AG09309 (cell line): ENCODE data around the gene XPNPEP2.
A peak's percentile ranks its signal among the peaks of the same experiment; 100 is the strongest.

Experiments used
- DNase-seq: peaks from one replicate; pipeline ENCODE4 v3.0.0-alpha.2; 2010; ENCODE audit warnings: low read depth
- H3K4me3 ChIP-seq: 2 replicates; pipeline ENCODE4 v1.5.1; 2011; ENCODE audit warnings: mild to moderate bottlenecking, low read depth, low read length, moderate library complexity; ENCODE audit not compliant: control insufficient read depth
- TF ChIP-seq, protein P1 (sequence below): IDR thresholded peaks from 2 replicates; pipeline ENCODE4 v1.5.1; 2011; ENCODE audit warnings: mild to moderate bottlenecking, low read depth, low read length, inconsistent platforms; ENCODE audit not compliant: insufficient read depth, control insufficient read depth; ENCODE audit errors: missing control alignments

Gene XPNPEP2

DNA sequence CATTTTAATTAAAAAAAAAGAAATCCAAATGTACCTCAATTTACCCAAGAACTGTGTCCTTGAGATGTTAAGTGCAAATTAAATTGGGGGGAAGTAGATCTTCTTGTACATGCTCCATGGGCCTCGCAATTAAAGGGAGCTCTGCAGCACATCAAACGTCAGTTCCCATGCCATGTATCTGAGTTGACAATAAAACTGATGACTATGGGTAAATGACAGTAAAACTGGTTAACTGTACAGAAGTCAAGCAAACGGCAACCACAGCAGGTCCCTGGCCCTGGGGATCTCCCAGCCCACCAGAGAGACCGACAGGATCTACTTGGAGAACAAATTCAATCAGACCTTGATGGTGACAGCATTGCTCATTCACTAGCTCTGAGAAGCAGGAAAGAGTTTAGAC lies 32.8 kb upstream of the XPNPEP2 start:
- TF ChIP-seq, protein P1, sequence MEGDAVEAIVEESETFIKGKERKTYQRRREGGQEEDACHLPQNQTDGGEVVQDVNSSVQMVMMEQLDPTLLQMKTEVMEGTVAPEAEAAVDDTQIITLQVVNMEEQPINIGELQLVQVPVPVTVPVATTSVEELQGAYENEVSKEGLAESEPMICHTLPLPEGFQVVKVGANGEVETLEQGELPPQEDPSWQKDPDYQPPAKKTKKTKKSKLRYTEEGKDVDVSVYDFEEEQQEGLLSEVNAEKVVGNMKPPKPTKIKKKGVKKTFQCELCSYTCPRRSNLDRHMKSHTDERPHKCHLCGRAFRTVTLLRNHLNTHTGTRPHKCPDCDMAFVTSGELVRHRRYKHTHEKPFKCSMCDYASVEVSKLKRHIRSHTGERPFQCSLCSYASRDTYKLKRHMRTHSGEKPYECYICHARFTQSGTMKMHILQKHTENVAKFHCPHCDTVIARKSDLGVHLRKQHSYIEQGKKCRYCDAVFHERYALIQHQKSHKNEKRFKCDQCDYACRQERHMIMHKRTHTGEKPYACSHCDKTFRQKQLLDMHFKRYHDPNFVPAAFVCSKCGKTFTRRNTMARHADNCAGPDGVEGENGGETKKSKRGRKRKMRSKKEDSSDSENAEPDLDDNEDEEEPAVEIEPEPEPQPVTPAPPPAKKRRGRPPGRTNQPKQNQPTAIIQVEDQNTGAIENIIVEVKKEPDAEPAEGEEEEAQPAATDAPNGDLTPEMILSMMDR: no peak
- H3K4me3 ChIP-seq: no peak overlapping the region
- no peak for DNase-seq

DNA sequence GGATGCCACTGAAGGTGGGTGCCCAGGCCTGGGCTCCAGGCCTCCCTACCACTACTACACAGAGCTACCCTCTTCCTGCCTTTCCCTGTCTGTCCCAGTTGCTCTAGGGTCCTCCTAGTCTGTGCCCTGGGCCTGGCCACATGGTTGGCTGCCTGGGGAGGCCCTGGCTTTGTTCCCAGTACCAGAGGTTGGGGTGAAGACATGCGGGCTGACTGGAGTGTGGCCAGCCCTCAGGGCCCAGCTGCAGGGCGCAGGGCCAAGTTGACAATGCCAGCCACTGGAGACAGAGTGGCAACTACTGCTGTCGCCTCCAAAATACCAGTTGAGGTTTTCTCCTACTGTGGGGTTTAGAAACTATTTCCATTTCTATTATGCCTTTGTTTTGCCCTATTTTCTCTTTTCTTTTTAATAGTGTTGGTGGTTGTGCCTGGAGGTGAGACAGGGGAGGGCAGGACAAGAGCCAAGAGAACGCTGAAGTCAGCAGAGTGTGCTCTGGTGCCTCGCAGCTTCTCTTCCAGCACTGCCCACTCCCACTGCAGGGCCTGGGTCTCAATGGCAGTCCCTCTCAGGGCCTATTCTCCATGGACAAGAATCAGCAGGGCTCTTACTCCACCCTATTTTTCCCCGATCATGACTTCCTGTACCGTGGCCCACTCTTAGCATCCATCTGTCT lies 32.2 kb upstream of the XPNPEP2 start:
- no peak for DNase-seq
- TF ChIP-seq, protein P1: no peak
- no peak overlapping the region for H3K4me3 ChIP-seq

DNA sequence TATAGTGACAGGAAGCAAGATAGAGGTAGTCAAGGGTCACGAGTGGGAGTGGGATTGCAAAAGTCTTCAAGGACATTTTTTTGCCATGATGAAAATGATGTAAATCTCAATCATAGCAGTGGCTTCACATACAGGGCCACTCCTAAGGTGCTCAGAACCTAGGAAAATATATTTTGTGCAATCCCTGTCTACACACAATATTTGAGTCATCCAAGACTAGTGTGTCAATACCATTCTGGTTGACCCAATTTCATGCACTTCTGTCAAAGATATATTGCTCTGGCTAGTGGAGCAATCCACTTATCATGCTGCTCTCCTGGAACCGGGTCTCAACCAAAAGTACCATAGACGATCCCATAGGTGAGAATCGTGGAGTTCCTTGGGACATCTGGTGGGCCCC lies 24.2 kb upstream of the XPNPEP2 start:
- no peak overlapping the region for H3K4me3 ChIP-seq
- DNase-seq: no peak
- TF ChIP-seq, protein P1: no peak

DNA sequence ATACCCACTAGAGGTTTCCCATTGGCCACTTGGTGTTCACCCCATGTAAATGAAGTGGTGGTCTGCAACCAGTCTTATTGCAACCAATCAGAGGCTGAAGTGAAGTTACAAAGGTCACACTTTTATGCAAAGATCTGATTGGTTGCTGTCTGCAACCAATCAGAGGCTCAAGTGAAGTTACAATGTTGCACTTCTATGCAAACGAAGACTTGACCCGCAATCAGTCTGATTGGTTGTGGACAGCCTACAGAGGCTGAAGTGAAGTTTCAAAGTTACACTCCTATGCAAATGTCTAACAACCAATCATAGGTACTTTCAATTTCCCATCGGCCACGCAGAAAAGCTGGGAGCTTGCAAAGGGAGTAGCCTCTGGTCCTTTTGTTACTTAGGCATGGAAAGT lies 22.3 kb upstream of the XPNPEP2 start:
- no peak for DNase-seq
- no peak overlapping the region for H3K4me3 ChIP-seq
- TF ChIP-seq, protein P1: no peak

DNA sequence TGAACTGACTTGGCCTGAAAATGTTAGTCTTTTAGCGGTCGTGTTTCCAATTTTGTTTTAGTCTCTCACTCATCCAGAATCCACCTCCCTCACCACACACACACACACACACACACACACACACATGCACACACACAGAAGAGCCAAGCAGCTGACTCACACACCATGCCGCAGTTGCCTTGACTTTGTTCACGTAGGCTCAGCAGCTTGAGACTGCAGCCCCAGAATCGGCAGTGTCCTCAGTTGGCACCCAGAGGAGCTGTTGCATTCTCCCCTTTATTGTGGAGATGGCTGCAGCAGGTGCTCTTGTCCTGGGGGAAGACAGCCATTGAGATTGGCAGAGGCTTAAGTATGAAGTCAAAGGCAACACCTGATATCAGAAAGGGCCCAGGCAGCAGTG lies 20.9 kb upstream of the XPNPEP2 start:
- DNase-seq: peak; percentile 64
- no peak overlapping the region for H3K4me3 ChIP-seq
- TF ChIP-seq, protein P1: no peak

DNA sequence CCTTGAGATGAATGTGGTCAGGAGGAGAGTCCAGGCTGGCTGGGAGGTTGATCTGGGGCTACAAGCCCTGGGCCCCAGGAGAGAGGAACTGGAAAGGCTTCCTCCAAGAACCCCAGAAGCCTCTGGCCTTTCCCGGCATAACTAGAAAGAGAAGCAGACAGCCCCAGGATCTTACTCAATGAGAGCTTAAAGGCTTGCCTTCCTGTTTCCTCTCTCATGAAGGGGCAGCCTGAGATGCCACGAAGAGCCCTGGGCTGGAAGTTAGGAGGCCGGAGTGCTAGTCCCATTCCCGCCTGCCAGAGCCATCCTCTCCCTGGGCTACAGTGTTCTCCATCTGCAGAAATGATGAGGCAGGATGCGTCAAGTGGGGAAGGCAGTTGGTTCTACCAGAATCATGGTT lies 20.1 kb upstream of the XPNPEP2 start:
- TF ChIP-seq, protein P1: no peak
- no peak overlapping the region for H3K4me3 ChIP-seq
- no peak for DNase-seq

DNA sequence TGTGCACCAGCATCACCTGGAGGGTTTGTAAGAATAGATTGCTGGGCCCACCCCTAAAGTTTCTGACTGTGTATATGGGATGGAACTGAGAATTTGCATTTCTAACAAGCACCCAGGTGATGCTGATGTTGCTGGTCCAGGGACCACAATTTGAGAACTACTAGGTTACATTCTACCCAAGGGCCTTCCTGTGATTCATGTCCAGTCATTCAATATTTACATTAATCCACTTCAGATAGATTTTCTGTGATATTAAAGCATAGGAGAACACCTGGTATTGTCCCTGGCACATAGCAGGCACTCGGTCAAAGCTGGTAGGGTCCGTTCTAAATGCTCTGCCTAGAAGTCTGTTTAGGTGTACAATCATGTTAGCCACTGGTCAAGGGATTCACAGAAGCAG lies 19.5 kb upstream of the XPNPEP2 start:
- TF ChIP-seq, protein P1: no peak
- no peak for DNase-seq
- H3K4me3 ChIP-seq: no peak overlapping the region
